Measurements from ENCODE around the gene CLIC3.

DNA sequence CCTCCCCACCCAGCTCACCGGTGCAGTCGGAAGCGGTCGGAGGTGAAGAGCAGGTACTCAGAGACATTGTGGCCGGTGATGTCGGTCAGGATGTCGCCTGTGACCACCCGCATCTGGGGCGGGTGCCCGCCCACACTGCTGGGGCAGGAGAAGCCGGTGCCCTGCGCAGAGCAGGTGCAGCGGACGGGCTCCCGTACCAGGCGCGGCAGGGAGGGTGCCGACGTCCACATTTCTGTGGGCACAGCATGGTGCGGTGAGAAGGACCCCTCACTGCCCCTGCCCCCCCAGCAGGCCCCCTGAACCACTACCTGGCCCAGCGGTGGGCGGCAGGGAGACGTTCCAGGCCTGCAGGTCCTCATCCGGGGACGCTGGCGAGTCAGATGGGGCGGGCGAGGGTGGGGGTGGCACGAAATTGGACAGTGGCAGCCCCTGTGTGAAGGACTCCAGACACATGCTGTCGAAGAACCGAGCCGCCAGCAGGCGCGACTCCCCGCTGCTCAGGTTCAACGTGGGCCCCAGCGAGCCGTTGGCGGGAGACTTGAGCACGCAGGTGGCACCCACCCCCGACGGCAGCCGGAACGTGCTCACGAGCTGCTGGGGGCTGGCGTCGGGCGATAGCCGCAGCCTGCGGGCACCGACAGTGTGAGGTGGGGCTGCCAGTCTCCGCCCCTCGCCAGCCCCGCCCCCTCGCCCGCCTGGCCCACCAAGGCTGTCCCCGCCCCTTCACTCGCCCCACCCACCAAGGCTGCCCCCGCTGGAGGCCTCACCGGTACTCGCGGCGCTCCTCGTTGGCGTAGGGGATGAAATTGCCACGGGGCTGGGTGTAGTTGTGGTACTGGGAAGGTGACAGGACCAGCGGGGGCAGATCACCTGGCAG is 16.6 kb upstream of the CLIC3 start:
- TF ChIP-seq, protein P1, sequence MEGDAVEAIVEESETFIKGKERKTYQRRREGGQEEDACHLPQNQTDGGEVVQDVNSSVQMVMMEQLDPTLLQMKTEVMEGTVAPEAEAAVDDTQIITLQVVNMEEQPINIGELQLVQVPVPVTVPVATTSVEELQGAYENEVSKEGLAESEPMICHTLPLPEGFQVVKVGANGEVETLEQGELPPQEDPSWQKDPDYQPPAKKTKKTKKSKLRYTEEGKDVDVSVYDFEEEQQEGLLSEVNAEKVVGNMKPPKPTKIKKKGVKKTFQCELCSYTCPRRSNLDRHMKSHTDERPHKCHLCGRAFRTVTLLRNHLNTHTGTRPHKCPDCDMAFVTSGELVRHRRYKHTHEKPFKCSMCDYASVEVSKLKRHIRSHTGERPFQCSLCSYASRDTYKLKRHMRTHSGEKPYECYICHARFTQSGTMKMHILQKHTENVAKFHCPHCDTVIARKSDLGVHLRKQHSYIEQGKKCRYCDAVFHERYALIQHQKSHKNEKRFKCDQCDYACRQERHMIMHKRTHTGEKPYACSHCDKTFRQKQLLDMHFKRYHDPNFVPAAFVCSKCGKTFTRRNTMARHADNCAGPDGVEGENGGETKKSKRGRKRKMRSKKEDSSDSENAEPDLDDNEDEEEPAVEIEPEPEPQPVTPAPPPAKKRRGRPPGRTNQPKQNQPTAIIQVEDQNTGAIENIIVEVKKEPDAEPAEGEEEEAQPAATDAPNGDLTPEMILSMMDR (IDR thresholded peaks at IDR 0.05; ENCODE audit: low read length) = no peak
- TF ChIP-seq EZH2 (optimal IDR thresholded peaks at IDR 0.05; ENCODE audit: low read depth, low read length) = no peak
